ENCODE results near the gene PHF21B.

The PHF21B gene

GRCh38 chr22:44931766-44932165, 78.0 kb downstream of the PHF21B start:
- no peak for TF ChIP-seq CTCF (IDR thresholded peaks at IDR 0.05; ENCODE audit: borderline replicate concordance, control extremely low read depth, extremely low read depth, insufficient read depth, missing control alignments)
- DNase-seq (ENCODE audit: low spot score) = no peak
- in situ Hi-C loops (cut with MboI; ENCODE audit: low sequenced_read_pairs, unreplicated experiment) = no loop called here

DNA sequence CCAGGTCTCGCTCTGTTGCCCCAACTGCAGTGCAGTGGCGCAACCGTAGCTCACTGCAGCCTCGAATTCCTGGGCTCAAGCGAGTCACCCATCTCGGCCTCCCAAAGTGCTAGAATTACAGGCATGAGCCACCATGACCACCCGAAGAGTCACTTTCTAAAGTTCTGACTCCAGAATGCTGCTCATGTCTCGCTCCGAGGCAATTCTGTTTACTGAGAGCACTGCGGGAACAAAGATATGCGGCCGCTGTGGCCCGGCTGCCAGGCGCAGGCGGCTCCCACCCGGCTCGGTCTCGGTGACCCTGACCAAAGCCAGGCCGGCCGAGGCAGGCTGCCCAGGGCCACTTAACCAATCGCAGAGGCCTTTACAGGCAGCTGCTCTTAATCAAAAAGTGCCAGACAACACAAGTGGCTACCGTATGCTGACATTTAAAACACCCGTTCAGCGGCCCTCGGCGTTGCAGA, 78.7 kb downstream of the PHF21B start:
- TF ChIP-seq CTCF (IDR thresholded peaks at IDR 0.05; ENCODE audit: borderline replicate concordance, control extremely low read depth, extremely low read depth, insufficient read depth, missing control alignments) = no peak
- DNase-seq (ENCODE audit: low spot score) = no peak
- in situ Hi-C loops (cut with MboI; ENCODE audit: low sequenced_read_pairs, unreplicated experiment) = no loop called here

- in situ Hi-C loops (cut with MboI; ENCODE audit: low sequenced_read_pairs, unreplicated experiment) = no loop called here
- DNase-seq (ENCODE audit: low spot score) = no peak
- no peak for TF ChIP-seq CTCF (IDR thresholded peaks at IDR 0.05; ENCODE audit: borderline replicate concordance, control extremely low read depth, extremely low read depth, insufficient read depth, missing control alignments)
Observed at GRCh38 chr22:44930711-44931035, 79.1 kb downstream of the PHF21B start.

GRCh38 chr22:44930016-44930710, 79.6 kb downstream of the PHF21B start:
- no peak for TF ChIP-seq CTCF (IDR thresholded peaks at IDR 0.05; ENCODE audit: borderline replicate concordance, control extremely low read depth, extremely low read depth, insufficient read depth, missing control alignments)
- DNase-seq (ENCODE audit: low spot score) = no peak
- in situ Hi-C loops (cut with MboI; ENCODE audit: low sequenced_read_pairs, unreplicated experiment) = no loop called here

GRCh38 chr22:44929359-44930015, 80.3 kb downstream of the PHF21B start:
- no peak for DNase-seq (ENCODE audit: low spot score)
- in situ Hi-C loops (cut with MboI; ENCODE audit: low sequenced_read_pairs, unreplicated experiment) = no loop called here
- no peak for TF ChIP-seq CTCF (IDR thresholded peaks at IDR 0.05; ENCODE audit: borderline replicate concordance, control extremely low read depth, extremely low read depth, insufficient read depth, missing control alignments)

DNA sequence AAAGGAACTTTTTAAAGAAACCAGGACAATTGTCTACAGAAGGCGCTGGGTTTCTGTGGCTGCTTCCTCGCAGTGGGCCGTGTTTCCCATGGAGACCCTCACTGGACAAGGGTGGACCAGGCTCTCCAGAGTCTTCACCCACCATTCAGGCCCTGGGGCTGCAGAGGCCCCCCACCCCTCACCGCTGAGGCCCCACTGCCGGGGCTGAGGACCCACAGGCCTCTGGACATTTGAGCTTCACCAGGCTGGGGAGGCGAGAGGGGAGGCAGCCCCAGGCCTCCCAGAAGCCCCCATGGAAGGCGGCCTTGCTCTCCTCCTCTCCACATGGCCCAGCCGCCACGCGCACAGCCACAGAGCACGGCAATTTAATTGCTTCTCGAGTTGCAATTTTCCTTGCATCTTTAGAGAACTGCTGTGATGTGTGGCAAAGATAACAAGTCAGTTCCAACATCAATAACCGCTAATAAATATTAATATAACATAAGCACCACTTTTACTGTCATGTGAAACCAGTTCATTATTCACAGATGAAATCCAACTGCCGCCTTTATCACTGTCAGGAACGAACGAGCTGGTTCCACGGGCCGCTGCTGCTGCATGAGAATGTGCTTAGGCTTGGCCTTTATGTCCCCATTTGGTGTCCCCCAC, 81.0 kb downstream of the PHF21B start:
- in situ Hi-C loops (cut with MboI; ENCODE audit: low sequenced_read_pairs, unreplicated experiment) = no loop called here
- no peak for TF ChIP-seq CTCF (IDR thresholded peaks at IDR 0.05; ENCODE audit: borderline replicate concordance, control extremely low read depth, extremely low read depth, insufficient read depth, missing control alignments)
- no peak for DNase-seq (ENCODE audit: low spot score)

Data from GM13976 (cell line).